Epithelial cell of proximal tubule (primary cell): Measurements from ENCODE around the gene RTP2. TPM values are rescaled to one million over a fixed set of nuclear protein-coding genes. Genes with fewer than 3 reads are reported as not detected.

Experiments used
- DNase-seq: peaks from one replicate; pipeline ENCODE4 v3.0.0-alpha.2; 2011; ENCODE audit warnings: low read depth
- H3K4me3 ChIP-seq: 2 replicates; pipeline ENCODE4 v1.5.1; 2011; ENCODE audit warnings: low read depth, mild to moderate bottlenecking, low read length
- total RNA-seq: library from RNA; depleted of rRNA; stranded (reverse); fragments of >200 nt; gene quantifications from 2 replicates; pipeline ENCODE4 v1.2.3, GENCODE V29; 2015
- TF ChIP-seq, protein P1 (sequence below): conservative IDR thresholded peaks from 2 replicates; pipeline ENCODE4 v1.5.1; 2012; ENCODE audit warnings: low read depth, mild to moderate bottlenecking, low read length

RTP2 gene
- total RNA-seq, 1 donor from 2014 or later: not detected

GRCh38 chr3:187667526-187667925 is 34.8 kb downstream of the RTP2 start:
- no peak overlapping the region for H3K4me3 ChIP-seq
- DNase-seq: no peak
- TF ChIP-seq, protein P1, sequence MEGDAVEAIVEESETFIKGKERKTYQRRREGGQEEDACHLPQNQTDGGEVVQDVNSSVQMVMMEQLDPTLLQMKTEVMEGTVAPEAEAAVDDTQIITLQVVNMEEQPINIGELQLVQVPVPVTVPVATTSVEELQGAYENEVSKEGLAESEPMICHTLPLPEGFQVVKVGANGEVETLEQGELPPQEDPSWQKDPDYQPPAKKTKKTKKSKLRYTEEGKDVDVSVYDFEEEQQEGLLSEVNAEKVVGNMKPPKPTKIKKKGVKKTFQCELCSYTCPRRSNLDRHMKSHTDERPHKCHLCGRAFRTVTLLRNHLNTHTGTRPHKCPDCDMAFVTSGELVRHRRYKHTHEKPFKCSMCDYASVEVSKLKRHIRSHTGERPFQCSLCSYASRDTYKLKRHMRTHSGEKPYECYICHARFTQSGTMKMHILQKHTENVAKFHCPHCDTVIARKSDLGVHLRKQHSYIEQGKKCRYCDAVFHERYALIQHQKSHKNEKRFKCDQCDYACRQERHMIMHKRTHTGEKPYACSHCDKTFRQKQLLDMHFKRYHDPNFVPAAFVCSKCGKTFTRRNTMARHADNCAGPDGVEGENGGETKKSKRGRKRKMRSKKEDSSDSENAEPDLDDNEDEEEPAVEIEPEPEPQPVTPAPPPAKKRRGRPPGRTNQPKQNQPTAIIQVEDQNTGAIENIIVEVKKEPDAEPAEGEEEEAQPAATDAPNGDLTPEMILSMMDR: no peak

DNA sequence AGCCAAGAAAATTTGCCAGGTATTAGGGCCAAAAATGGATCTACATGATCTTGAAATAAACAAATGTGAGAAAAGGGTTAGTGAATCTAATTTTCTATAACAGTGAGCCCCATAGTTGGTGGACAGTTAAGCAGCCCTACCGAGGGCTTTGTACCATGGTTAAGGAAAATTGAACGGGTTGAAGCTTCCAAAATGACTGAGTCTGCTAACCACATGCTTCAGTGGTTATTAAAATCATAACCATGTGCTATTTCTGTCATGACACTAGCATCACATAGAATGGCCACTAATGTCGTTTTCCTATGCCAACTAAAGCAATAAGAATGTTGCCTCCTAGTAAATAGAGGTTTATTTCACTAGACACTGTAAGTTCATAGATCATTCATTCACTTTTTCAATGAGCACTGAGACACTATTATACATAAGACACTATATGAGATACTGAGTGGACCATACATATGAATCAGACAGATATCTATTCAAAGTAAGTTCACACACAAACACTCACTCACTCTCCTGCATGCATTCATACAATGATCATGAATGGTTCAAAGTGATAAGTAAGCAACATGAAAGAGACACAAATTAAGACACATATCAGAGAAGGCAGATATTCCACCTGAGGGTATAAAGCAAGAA is 36.5 kb downstream of the RTP2 start:
- DNase-seq: no peak
- H3K4me3 ChIP-seq: no peak overlapping the region
- TF ChIP-seq, protein P1: no peak

DNA sequence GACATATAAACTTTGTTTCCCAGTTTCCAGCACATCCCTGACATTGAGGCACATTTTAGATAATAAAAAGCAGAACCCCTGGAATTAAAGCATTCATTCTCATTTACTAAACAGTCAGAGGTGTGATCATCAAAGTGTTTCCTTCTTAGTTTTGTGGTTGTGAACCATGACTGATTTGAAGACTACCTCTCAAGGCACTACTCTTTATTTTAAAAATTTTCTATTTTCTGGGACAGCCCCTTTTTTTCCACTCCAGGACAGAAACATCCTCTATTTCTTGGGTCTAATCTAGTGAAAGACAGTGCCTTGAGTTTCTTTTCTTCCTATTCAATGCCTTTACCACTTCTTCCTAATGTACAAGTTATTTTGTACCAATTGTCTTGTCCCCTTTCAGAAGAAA is 37.3 kb downstream of the RTP2 start:
- TF ChIP-seq, protein P1: no peak
- DNase-seq: no peak
- H3K4me3 ChIP-seq: no peak overlapping the region

DNA sequence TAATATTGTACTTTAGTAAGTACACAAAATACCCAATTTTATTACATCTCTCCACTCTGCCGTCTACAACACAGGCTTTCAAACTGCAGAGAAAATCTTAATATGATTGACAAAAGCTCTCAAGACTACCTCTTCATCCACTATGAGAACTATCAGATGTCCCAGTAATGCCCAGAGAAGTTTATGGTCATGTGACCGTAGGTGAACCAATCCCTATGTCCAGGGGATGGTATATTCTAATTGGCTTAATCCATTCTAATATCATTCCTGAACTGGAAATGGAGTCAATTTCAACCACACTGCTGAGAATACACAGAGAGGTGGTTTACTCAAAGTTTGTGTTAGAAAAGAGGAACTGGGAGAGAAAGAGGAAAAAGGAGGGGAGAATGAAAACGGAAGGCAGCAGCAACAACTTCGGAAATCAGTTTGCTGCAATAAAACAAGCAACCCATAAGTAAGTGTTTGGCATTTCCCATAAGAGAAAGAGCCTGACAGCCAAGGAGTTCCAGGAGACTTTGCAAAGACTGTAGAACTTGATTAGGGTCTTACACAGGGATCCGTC is 39.4 kb downstream of the RTP2 start:
- TF ChIP-seq, protein P1: no peak
- no peak for DNase-seq

GRCh38 chr3:187661267-187661666 is 41.1 kb downstream of the RTP2 start:
- TF ChIP-seq, protein P1: no peak
- H3K4me3 ChIP-seq: no peak overlapping the region
- DNase-seq: no peak

More for the DNA sequence above, 39.4 kb downstream of the RTP2 start:
- H3K4me3 ChIP-seq: no peak overlapping the region

GRCh38 chr3:187651282-187651681 is 51.1 kb downstream of the RTP2 start:
- TF ChIP-seq, protein P1: no peak
- no peak for DNase-seq
- no peak overlapping the region for H3K4me3 ChIP-seq

Other genes starting within 250 kb of the RTP2 start
- gene SST, start 32.2 kb downstream of the RTP2 start, total RNA-seq: 0.98 TPM in 1 of 2 replicates, not detected in the other
- gene BCL6, start 42.9 kb upstream of the RTP2 start, total RNA-seq: 3.5 and 7.0 TPM in 2 replicates